ENCODE data around the gene RIOK1. TPM values are rescaled to one million over a fixed set of nuclear protein-coding genes. Genes with fewer than 3 reads are reported as not detected.
A peak's percentile ranks its signal among the peaks of the same experiment; 100 is the strongest.

Gene RIOK1
- total and polyA plus RNA-seq, 2 of the 13 experiments (the other 11 are each of a cell fraction or from before 2014, with no cell fraction given): 9.4 to 37.8 TPM

DNA sequence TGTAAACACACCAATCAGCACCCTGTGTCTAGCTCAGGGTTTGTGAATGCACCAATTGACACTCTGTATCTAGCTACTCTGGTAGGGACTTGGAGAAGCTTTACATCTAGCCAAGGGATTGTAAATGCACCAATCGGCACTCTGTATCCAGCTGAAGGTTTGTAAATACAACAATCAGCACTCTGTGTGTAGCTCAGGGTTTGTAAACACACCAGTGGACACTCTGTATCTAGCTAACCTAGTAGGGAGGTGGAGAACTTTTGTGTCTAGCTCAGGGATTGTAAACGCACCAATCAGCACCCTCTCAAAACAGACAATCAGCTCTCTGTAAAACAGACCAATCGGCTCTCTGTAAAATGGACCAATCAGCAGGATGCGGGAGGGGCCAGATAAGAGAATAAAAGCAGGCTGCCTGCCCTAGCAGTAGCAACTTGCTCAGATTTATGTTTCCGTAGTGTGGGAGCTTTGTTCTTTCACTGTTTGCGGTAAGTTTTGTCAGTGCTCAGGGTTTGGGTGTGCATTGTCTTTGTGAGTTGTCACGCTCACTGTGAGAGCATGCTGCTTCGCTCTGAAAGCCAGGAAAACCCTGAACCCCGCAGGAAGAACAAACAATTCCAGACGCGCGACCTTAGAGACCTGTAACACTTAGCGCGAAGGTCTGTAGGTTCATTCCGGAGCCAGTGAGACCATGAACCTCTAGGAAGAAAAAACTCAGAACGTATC lies 37.0 kb downstream of the RIOK1 start (continued):
- TF ChIP-seq ZNF646 (CRISPR knock-in tag; IDR thresholded peaks at IDR 0.05) (no peak; the same call in 1 of the 2 replicates), ERF (CRISPR knock-in tag; IDR thresholded peaks at IDR 0.05) (peak; percentile 62; the same call in 1 of the 2 replicates), MED8 (CRISPR knock-in tag; IDR thresholded peaks at IDR 0.05; ENCODE audit: insufficient replicate concordance) (no peak), NR3C1 (CRISPR knock-in tag; IDR thresholded peaks at IDR 0.05) (no peak), ZFP41 (CRISPR knock-in tag; IDR thresholded peaks at IDR 0.05; ENCODE audit: borderline replicate concordance) (no peak), CHD4 (IDR thresholded peaks at IDR 0.05; ENCODE audit: borderline replicate concordance, low read length) (no peak), MEIS2 (CRISPR knock-in tag; IDR thresholded peaks at IDR 0.05) (no peak), TAF1 (CRISPR knock-in tag; IDR thresholded peaks at IDR 0.05) (peak; percentile 62; the same call in 1 of the 2 replicates), ZSCAN31 (CRISPR knock-in tag; IDR thresholded peaks at IDR 0.05; ENCODE audit: low read depth) (no peak), POLR2AphosphoS2 (IDR thresholded peaks at IDR 0.05; ENCODE audit: low read depth, low read length) (no peak), ZBTB7A (CRISPR knock-in tag; IDR thresholded peaks at IDR 0.05) (no peak), FOXM1 (CRISPR knock-in tag; IDR thresholded peaks at IDR 0.05) (no peak), TMF1 (CRISPR knock-in tag; IDR thresholded peaks at IDR 0.05; ENCODE audit: low read depth) (no peak), HDAC1 (CRISPR knock-in tag; IDR thresholded peaks at IDR 0.05) (peak; percentile 52; the same call in 1 of the 2 replicates)
- TF ChIP-seq, protein P1, sequence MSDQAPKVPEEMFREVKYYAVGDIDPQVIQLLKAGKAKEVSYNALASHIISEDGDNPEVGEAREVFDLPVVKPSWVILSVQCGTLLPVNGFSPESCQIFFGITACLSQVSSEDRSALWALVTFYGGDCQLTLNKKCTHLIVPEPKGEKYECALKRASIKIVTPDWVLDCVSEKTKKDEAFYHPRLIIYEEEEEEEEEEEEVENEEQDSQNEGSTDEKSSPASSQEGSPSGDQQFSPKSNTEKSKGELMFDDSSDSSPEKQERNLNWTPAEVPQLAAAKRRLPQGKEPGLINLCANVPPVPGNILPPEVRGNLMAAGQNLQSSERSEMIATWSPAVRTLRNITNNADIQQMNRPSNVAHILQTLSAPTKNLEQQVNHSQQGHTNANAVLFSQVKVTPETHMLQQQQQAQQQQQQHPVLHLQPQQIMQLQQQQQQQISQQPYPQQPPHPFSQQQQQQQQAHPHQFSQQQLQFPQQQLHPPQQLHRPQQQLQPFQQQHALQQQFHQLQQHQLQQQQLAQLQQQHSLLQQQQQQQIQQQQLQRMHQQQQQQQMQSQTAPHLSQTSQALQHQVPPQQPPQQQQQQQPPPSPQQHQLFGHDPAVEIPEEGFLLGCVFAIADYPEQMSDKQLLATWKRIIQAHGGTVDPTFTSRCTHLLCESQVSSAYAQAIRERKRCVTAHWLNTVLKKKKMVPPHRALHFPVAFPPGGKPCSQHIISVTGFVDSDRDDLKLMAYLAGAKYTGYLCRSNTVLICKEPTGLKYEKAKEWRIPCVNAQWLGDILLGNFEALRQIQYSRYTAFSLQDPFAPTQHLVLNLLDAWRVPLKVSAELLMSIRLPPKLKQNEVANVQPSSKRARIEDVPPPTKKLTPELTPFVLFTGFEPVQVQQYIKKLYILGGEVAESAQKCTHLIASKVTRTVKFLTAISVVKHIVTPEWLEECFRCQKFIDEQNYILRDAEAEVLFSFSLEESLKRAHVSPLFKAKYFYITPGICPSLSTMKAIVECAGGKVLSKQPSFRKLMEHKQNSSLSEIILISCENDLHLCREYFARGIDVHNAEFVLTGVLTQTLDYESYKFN (CRISPR knock-in tag; conservative IDR thresholded peaks at IDR 0.05): peak; percentile 67; the same call in 1 of the 2 replicates
- TF ChIP-seq, protein P2, sequence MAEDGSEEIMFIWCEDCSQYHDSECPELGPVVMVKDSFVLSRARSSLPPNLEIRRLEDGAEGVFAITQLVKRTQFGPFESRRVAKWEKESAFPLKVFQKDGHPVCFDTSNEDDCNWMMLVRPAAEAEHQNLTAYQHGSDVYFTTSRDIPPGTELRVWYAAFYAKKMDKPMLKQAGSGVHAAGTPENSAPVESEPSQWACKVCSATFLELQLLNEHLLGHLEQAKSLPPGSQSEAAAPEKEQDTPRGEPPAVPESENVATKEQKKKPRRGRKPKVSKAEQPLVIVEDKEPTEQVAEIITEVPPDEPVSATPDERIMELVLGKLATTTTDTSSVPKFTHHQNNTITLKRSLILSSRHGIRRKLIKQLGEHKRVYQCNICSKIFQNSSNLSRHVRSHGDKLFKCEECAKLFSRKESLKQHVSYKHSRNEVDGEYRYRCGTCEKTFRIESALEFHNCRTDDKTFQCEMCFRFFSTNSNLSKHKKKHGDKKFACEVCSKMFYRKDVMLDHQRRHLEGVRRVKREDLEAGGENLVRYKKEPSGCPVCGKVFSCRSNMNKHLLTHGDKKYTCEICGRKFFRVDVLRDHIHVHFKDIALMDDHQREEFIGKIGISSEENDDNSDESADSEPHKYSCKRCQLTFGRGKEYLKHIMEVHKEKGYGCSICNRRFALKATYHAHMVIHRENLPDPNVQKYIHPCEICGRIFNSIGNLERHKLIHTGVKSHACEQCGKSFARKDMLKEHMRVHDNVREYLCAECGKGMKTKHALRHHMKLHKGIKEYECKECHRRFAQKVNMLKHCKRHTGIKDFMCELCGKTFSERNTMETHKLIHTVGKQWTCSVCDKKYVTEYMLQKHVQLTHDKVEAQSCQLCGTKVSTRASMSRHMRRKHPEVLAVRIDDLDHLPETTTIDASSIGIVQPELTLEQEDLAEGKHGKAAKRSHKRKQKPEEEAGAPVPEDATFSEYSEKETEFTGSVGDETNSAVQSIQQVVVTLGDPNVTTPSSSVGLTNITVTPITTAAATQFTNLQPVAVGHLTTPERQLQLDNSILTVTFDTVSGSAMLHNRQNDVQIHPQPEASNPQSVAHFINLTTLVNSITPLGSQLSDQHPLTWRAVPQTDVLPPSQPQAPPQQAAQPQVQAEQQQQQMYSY (CRISPR knock-in tag; IDR thresholded peaks at IDR 0.05): peak; percentile 14; the same call in 1 of the 2 replicates

Data from HepG2 (cell line).